HepG2 (cell line): ENCODE results near the gene PLPP3. TPM values are rescaled to one million over a fixed set of nuclear protein-coding genes. Genes with fewer than 3 reads are reported as not detected.
A peak's percentile ranks its signal among the peaks of the same experiment; 100 is the strongest.

ENCODE experiments used
- CAMTA2 ChIP-seq: sonication (generic); formaldehyde crosslinking; IDR thresholded peaks from 2 replicates; pipeline ENCODE4 v1.4.0; 2020; ENCODE audit warnings: mild to moderate bottlenecking, missing genetic modification reagents, borderline replicate concordance
- CENPBD1 ChIP-seq: sonication (generic); formaldehyde crosslinking; IDR thresholded peaks from 2 replicates; pipeline ENCODE4 v1.8.0; 2022; ENCODE audit warnings: missing genetic modification reagents, low read depth, mild to moderate bottlenecking, borderline replicate concordance
- CHCHD3 ChIP-seq: sonication (generic); formaldehyde crosslinking; IDR thresholded peaks from 2 replicates; pipeline ENCODE4 v1.8.0; 2022; ENCODE audit warnings: mild to moderate bottlenecking, missing genetic modification reagents, moderate library complexity
- DPF2 ChIP-seq: sonication (generic); formaldehyde crosslinking; IDR thresholded peaks from 2 replicates; pipeline ENCODE4 v1.4.0; 2020; ENCODE audit warnings: mild to moderate bottlenecking, low read depth, missing genetic modification reagents, borderline replicate concordance
- EED ChIP-seq: sonication (generic); formaldehyde crosslinking; IDR thresholded peaks from 2 replicates; pipeline ENCODE4 v1.5.0; 2020; ENCODE audit warnings: mild to moderate bottlenecking, missing genetic modification reagents
- ERF ChIP-seq: IDR thresholded peaks from 2 replicates; pipeline ENCODE4 v1.6.1; 2018; ENCODE audit warnings: missing biosample characterization, missing genetic modification reagents
- HMGA1 ChIP-seq: sonication (generic); formaldehyde crosslinking; conservative IDR thresholded peaks from 2 replicates; pipeline ENCODE4 v1.4.0; 2020; ENCODE audit warnings: missing genetic modification reagents
- HNRNPK ChIP-seq: fragments of 200-400 bp; formaldehyde crosslinking; IDR thresholded peaks from 2 replicates; pipeline ENCODE4 v1.6.1; 2018; ENCODE audit warnings: low read length, low read depth, moderate library complexity, mild to moderate bottlenecking; ENCODE audit not compliant: poor library complexity, severe bottlenecking
- HNRNPL ChIP-seq: fragments of 200-400 bp; formaldehyde crosslinking; IDR thresholded peaks from 2 replicates; pipeline ENCODE4 v1.6.1; 2017; ENCODE audit warnings: mild to moderate bottlenecking, low read depth, low read length
- KDM5A ChIP-seq: fragments of 200-600 bp; sonication (generic); IDR thresholded peaks from 2 replicates; pipeline ENCODE4 v1.7.0; 2018; ENCODE audit warnings: antibody characterized with exemption, mild to moderate bottlenecking, low read length, borderline replicate concordance
- PAF1 ChIP-seq: IDR thresholded peaks from 2 replicates; pipeline ENCODE4 v1.6.1; 2016; ENCODE audit warnings: missing genetic modification reagents, missing compliant biosample characterization
- RORA ChIP-seq: sonication (generic); formaldehyde crosslinking; IDR thresholded peaks from 2 replicates; pipeline ENCODE4 v1.5.0; 2020; ENCODE audit warnings: mild to moderate bottlenecking, missing genetic modification reagents, moderate library complexity
- SMARCC2 ChIP-seq: fragments of 450-650 bp; IDR thresholded peaks from 2 replicates; pipeline ENCODE4 v1.6.1; 2017; ENCODE audit warnings: antibody characterized with exemption, mild to moderate bottlenecking
- SP4 ChIP-seq: sonication (generic); formaldehyde crosslinking; IDR thresholded peaks from 2 replicates; pipeline ENCODE4 v1.8.1; 2023; ENCODE audit warnings: mild to moderate bottlenecking, missing genetic modification reagents
- TGIF2 ChIP-seq: IDR thresholded peaks from 2 replicates; pipeline ENCODE4 v1.6.1; 2016; ENCODE audit warnings: control low read depth, missing compliant biosample characterization
- TP53 ChIP-seq: sonication (generic); formaldehyde crosslinking; conservative IDR thresholded peaks from 2 replicates; pipeline ENCODE4 v1.4.0; 2020; ENCODE audit warnings: missing genetic modification reagents
- ZBTB14 ChIP-seq: sonication (generic); formaldehyde crosslinking; IDR thresholded peaks from 2 replicates; pipeline ENCODE4 v1.4.0; 2020; ENCODE audit warnings: missing genetic modification reagents
- ZGPAT ChIP-seq: IDR thresholded peaks from 2 replicates; pipeline ENCODE4 v1.6.1; 2016; ENCODE audit warnings: mild to moderate bottlenecking
- ZNF205 ChIP-seq: IDR thresholded peaks from 2 replicates; pipeline ENCODE4 v1.6.1; 2018; ENCODE audit warnings: missing biosample characterization, missing genetic modification reagents
- ZNF337 ChIP-seq: sonication (generic); formaldehyde crosslinking; IDR thresholded peaks from 2 replicates; pipeline ENCODE4 v1.5.1; 2020; ENCODE audit warnings: missing genetic modification reagents, low read depth, mild to moderate bottlenecking, borderline replicate concordance
- ZNF362 ChIP-seq: sonication (generic); formaldehyde crosslinking; IDR thresholded peaks from 2 replicates; pipeline ENCODE4 v1.4.0; 2020; ENCODE audit warnings: missing genetic modification reagents, mild to moderate bottlenecking, borderline replicate concordance
- ZNF432 ChIP-seq: sonication (generic); formaldehyde crosslinking; IDR thresholded peaks from 2 replicates; pipeline ENCODE4 v1.5.0; 2020; ENCODE audit warnings: missing genetic modification reagents, mild to moderate bottlenecking, borderline replicate concordance
- ZNF446 ChIP-seq: sonication (generic); formaldehyde crosslinking; IDR thresholded peaks from 2 replicates; pipeline ENCODE4 v1.5.0; 2020; ENCODE audit warnings: mild to moderate bottlenecking, missing genetic modification reagents
- ZNF501 ChIP-seq: sonication (generic); formaldehyde crosslinking; IDR thresholded peaks from 2 replicates; pipeline ENCODE4 v1.5.1; 2020; ENCODE audit warnings: mild to moderate bottlenecking, moderate library complexity, missing genetic modification reagents
- ZNF678 ChIP-seq: sonication (generic); formaldehyde crosslinking; IDR thresholded peaks from 2 replicates; pipeline ENCODE4 v1.4.0; 2020; ENCODE audit warnings: mild to moderate bottlenecking, missing genetic modification reagents
- ZZZ3 ChIP-seq: sonication (generic); formaldehyde crosslinking; IDR thresholded peaks from 2 replicates; pipeline ENCODE4 v1.4.0; 2020; ENCODE audit warnings: missing genetic modification reagents, mild to moderate bottlenecking, borderline replicate concordance
- polyA plus RNA-seq, 8 experiments: library from polyadenylated mRNA; depleted of rRNA in 3 of 8; stranded (reverse) in 7 of 8; unstranded in 1 of 8; fragments of >200 nt; fragmentation: Illumina TruSeq in 4 of 8; extraction: Trizol in 4 of 8; gene quantifications; 2 replicates each; pipeline versions ENCODE4 v1.2.1 to v1.2.3, GENCODE V29; 2011 to 2016; ENCODE audit warnings: low read depth in 4 of 8, missing spikeins in 1 of 8, mixed read lengths in 1 of 8; ENCODE audit not compliant: insufficient read depth in 1 of 8
- total RNA-seq, 5 experiments: library from RNA; depleted of rRNA; stranded (reverse); fragments of >200 nt; fragmentation: Illumina TruSeq; extraction: Trizol; gene quantifications; 2 replicates each; pipeline ENCODE4 v1.2.3, GENCODE V29; 2016; ENCODE audit warnings: low read depth in 1 of 5

The PLPP3 gene
- total and polyA plus RNA-seq, 2 of the 13 experiments (the other 11 are each of a cell fraction or from before 2014, with no cell fraction given), result 49.7 to 65.8 TPM

- TF ChIP-seq HMGA1 (CRISPR knock-in tag), result no peak
- peak; percentile 77; the same call in 1 of the 2 replicates for TF ChIP-seq ZNF362 (CRISPR knock-in tag)
- TF ChIP-seq TGIF2, result peak; percentile 99
- TF ChIP-seq ZNF432, result no peak
- TF ChIP-seq ZBTB14 (CRISPR knock-in tag), result no peak
- TF ChIP-seq ZNF337, result no peak
- peak; percentile 99 for TF ChIP-seq ERF (CRISPR knock-in tag)
- no peak for TF ChIP-seq RORA (CRISPR knock-in tag)
- TF ChIP-seq HNRNPL, result no peak
- TF ChIP-seq TP53 (CRISPR knock-in tag), result peak; percentile 85; the same call in 1 of the 2 replicates
- no peak for TF ChIP-seq CHCHD3
- peak; percentile 83 for TF ChIP-seq DPF2 (CRISPR knock-in tag)
- TF ChIP-seq ZZZ3 (CRISPR knock-in tag), result peak; percentile 71; the same call in 1 of the 2 replicates
- peak; percentile 86 for TF ChIP-seq ZNF205
- peak; percentile 76 for TF ChIP-seq ZNF501 (CRISPR knock-in tag)
- TF ChIP-seq EED, result 0 out of 2 replicates have a peak, but pooled peaks have one; percentile 63
- 0 out of 2 replicates have a peak, but pooled peaks have one; percentile 76 for TF ChIP-seq CAMTA2 (CRISPR knock-in tag)
- peak; percentile 98 for TF ChIP-seq ZGPAT
- TF ChIP-seq ZNF446 (CRISPR knock-in tag), result no peak
- TF ChIP-seq SP4, result peak; percentile 83
- TF ChIP-seq SMARCC2, result no peak
- no peak for TF ChIP-seq CENPBD1 (CRISPR knock-in tag)
- TF ChIP-seq ZNF678, result no peak; the same call in 1 of the 2 replicates
- no peak for TF ChIP-seq HNRNPK
- TF ChIP-seq KDM5A, result no peak; the same call in 1 of the 2 replicates
- TF ChIP-seq PAF1 (CRISPR knock-in tag), result no peak
These were observed 70.8 kb downstream of the PLPP3 start (continued) for GRCh38 chr1:56508523-56508983.
